Measurements from ENCODE around the gene CAMKK2.
A peak's percentile ranks its signal among the peaks of the same experiment; 100 is the strongest.
"Not testable (repeated sequence)": the region's sequence is repeated elsewhere in the genome, so short reads cannot be mapped to it uniquely, and the experiment has no call there.

Gene CAMKK2

GRCh38 chr12:121296618-121297434, at the start of gene CAMKK2:
Gene CAMKK2, minus strand, starts transcription at chr12:121296709. Its CDS starts 22,183 bp downstream, at chr12:121274526.
- peak; percentile 94 for DNase-seq (ENCODE audit: low spot score)

- no peak for DNase-seq (ENCODE audit: low spot score)
Observed at GRCh38 chr12:121345151-121345815, 48.8 kb upstream of the CAMKK2 start.

GRCh38 chr12:121344506-121344905, 48.0 kb upstream of the CAMKK2 start:
- no peak for DNase-seq (ENCODE audit: low spot score)

GRCh38 chr12:121337416-121337815, 40.9 kb upstream of the CAMKK2 start:
- DNase-seq (ENCODE audit: low spot score), result no peak

- no peak for DNase-seq (ENCODE audit: low spot score)
Observed at GRCh38 chr12:121334513-121335343, 38.2 kb upstream of the CAMKK2 start.

- DNase-seq (ENCODE audit: low spot score), result no peak
Observed at GRCh38 chr12:121333747-121334146, 37.2 kb upstream of the CAMKK2 start.

DNA sequence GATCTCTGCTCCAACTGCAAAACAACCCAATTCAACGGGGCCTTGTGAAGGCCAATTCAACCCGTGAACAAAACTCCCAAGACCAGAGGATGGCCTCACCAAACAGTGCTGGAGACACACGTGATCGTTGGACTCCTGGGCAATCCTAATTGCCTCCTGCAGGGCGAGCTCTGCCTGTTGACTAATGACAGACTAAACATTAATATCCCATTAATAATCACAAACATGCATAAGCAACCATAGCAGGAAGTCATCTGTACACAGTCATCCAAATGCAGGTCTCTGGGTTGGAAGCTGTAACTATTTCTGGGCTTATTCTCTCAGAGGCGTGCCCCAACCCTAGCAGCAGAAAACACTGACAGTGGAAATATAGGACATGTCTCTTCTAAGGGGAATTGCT, 34.7 kb upstream of the CAMKK2 start:
- DNase-seq (ENCODE audit: low spot score), result no peak

- DNase-seq (ENCODE audit: low spot score), result no peak
Observed at GRCh38 chr12:121330692-121331091, 34.2 kb upstream of the CAMKK2 start.

DNA sequence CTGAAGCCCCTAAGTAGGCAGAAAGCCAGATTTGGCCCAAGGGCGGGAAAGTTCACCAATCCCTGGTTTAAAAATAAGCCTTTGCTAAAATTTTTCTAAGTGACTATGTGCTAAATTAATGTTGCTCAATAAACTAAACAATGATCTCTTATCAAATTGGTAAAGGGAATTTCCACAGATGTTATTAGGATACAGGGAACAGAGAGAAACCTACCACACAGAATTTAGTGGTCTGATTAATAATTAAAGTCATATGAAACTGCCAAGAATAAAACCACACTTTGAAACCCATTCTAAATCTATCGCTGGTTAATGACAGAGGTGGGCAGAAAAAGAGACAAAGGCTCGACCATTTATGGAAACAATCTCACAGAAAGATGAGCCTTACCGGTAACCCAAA, 33.7 kb upstream of the CAMKK2 start:
- no peak for DNase-seq (ENCODE audit: low spot score)

DNA sequence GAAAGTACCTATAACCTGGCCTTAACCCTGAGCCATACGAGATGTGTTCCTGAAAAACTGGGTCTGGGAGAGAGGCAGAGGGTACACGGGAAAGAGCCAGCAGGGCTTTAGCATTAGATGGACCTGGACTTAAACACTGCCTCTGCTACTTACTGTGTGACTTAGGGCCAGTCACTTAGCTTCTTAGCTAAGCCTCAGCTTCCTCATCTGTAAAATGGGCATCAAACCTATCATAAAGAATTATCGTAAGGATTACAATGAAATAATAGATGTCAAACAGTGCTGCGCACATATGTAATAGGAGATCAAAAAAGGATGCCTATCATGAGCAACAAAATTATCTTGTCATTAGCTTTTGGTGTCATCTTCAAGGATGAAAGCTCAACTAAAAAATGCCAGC, 32.1 kb upstream of the CAMKK2 start:
- no peak for DNase-seq (ENCODE audit: low spot score)

DNA sequence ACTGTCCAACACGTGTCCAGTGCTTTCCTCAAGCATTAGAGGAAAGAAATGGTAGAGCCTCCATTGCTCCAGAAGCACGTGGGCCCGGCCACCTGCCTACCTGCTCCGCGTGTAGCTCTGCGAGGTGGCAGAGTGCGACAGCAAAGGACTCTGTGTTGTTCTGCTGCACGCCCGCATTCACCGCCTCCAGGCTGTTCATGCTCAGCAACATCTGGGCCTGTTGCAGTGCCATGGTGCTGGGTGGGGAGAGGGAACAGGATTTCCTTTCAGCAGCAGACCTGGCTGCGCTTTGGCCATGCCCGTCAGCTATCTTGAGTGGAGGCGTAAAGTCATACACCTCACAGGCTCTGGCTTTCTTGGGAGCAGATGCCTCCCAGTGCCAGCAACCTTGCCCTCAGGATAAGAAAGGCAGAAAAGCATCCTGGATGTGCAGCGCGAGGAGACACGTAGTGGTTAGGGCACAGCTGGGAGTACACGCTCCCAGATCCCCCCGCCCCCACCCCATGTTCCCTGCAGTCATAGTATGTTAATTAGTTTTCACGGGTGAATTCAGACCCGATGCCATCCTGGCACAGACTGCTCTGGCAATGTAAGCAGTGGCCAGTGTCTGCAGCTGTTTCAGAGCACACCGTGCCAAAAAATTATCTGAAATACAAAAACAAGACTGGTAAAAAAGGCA, 30.6 kb upstream of the CAMKK2 start:
- peak; percentile 68 for DNase-seq (ENCODE audit: low spot score)

- DNase-seq (ENCODE audit: low spot score), result no peak
Observed at GRCh38 chr12:121325922-121326396, 29.4 kb upstream of the CAMKK2 start.

DNA sequence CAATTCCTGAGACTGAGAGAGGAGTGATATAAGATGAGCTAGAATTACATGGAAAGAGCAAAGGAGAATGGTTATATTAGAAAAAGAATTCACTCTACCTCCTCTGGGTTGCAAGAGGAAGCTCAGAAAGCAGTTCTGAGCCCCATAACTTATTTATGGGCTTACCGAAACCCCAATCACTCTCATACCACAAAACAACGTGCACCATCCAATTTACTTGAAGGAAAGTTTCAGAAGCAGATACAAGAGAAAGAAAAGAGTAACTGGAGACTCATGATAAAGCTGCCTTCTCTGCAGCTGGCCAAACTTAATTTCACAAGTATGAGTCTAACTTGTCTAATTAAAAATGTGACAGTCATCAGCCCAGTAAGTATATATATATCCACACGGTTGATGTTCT, 27.4 kb upstream of the CAMKK2 start:
- DNase-seq (ENCODE audit: low spot score), result no peak

DNA sequence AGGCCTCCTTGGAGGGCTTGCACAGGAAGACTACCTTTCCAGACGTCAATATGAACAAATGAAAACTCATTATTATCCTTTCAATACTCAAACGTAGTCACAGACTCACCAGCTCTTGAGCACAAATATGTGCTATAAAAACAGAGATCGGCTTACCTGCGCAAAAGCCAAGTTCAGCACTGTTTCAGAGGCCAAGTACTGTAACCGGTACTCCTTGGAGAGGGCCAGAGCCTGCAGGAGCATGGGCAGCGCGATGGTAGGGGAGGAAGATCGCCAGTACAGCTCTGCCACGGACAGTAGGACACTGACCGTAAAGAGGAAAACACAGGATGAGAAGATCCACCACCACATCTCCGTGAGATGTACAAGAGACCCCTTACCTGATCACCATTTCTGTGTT, 21.6 kb upstream of the CAMKK2 start:
- DNase-seq (ENCODE audit: low spot score), result no peak

- DNase-seq (ENCODE audit: low spot score), result no peak
Observed at GRCh38 chr12:121314431-121314830, 17.9 kb upstream of the CAMKK2 start.

- not testable (repeated sequence) for DNase-seq (ENCODE audit: low spot score)
Observed at GRCh38 chr12:121310231-121310630, 13.7 kb upstream of the CAMKK2 start.

DNA sequence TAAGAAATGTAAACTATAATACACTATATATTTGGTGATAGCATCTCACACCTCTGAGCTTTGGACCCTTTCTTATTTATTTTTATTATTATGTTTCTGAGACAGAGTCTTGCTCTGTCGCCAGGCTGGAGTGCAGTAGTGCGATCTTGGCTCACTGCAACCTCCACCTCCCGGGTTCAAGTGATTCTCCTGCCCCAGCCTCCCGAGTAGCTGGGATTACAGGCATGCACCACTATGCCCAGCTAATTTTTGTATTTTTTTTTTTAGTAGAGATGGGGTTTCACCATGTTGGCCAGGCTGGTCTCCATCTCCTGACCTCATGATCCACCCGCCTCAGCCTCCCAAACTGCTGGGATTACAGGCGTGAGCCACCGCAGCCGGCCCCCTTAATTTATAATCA, 10.9 kb upstream of the CAMKK2 start:
- DNase-seq (ENCODE audit: low spot score), result not testable (repeated sequence)

DNA sequence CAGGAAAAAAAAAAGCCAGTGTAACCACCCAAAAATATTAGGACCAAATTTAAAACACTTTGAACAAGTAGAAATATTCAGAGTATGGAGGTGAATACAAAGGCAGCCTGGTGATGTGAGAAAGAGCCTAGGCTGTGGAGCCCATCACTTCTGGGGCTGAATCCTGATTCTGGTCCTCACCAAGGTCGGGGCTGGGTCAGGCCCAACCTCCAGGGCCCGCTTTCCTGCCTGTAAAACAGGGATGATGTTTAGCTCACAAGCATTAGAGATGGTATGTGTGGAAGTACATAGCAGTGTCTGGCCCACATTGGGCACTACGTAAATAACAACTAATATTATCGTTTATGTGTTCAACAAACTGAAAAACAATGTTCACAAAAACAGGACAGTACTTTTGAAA, 7.8 kb upstream of the CAMKK2 start:
- no peak for DNase-seq (ENCODE audit: low spot score)

DNA sequence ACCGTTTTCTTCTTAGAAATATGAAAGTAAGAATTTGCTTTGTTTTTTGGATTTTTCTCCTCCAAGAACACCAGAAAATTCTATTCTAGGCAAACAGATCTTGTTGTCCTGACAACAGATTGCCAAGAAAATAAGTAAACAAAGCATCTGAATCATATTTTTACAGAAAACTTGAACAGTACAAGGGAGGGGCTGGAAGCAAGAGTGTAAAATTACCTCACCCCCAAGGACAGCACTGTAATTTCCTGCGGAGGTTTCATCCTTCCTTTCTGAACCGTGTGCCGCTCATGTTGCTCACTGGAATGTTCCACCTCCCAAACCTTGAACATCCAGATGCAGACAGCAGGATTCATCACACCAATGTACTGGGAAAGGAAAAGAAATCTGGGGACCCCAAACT, 5.4 kb upstream of the CAMKK2 start:
- no peak for DNase-seq (ENCODE audit: low spot score)

GRCh38 chr12:121300083-121300819, 3.7 kb upstream of the CAMKK2 start:
- DNase-seq (ENCODE audit: low spot score), result no peak

GRCh38 chr12:121299662-121300061, 3.2 kb upstream of the CAMKK2 start:
- no peak for DNase-seq (ENCODE audit: low spot score)

Measured in left forelimb (tissue), 1 donor.